ENCODE results near the gene BRSK2.

DNA sequence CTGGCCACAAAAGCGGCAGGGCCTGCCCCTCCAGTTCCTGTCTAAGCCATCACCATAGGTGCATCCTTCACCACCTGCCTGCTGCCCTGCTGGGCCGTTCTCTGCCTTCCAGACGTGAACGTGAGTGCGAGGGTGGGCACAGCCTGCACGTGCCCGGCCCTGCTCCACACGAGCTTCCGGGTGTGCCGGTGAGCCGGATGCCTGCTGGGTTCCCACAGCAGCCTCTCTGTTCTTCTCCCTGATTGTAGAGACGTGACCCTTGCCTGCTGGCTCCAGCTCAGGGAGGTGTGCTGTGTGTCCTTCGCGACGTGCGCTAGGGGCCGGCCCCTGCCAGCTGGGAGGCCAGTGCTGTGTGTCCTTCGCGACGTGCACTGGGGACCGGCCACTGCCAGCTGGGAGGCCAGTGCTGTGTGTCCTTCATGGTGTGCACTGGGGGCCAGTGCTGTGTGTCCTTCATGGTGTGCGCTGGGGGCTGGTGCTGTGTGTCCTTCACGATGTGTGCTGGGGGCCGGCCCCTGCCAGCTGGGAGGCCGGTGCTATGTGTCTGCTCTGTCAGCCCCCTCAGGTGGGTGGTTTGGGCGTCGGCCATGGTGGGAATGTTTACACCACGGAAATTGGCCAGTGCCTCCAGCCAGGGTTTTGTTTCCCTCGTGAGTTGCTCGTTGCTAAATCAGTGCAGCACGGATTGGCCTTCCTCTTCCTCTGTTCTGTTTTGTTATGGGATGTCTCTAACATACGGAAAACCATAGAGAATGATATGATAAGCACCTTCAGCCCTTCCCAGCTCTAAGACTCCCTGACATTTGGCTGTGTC is 35.4 kb upstream of the BRSK2 start:
- TF ChIP-seq CTCF (IDR thresholded peaks at IDR 0.05) (no peak), POLR2AphosphoS5 (IDR thresholded peaks at IDR 0.05) (no peak)

Measured in breast epithelium (tissue), 3 donors.